ENCODE results near the gene EFS.

DNA sequence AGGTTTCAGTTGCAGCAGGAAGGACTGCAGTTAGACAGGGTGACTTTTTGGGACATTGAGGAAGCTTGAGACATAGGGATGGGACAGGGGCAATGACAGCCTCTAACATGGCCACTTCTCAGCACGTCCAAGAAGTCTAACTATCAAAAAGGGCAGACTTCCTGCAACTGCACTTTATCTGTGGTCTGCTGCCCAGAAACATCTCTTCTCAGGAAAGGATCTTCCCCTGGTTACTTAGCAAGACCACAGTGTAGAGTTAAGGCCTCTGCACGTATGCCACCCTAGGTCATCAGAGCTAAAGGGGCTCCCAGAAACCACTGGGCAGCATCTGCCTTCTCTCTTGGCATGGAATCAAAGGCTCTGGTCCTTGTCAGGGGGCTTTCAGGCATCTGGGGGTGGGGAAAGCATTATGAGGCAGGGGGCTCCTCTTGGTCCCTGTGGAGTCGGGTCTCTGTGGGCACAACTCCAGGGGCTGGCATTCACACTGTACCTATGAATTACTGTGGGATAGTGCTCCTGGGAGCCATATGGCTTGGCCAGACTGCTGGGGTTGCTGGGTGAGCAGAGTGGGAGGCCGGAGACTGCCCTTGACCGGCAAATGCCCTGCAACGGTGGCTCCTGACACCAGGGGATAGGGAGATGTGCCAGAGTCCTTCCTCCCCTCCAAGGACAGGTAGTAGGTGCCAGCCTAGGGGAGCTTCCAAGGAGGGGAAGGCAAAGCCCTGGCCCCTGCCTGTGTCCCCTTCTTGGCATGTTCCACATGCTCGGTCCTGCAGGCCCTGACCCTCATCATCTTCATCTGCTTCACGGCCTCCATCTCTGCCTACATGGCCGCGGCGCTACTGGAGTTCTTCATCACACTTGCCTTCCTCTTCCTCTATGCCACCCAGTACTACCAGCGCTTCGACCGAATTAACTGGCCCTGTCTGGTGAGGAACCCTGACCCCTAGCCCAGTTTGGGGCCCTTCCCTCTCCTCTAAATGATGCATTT lies 12.9 kb upstream of the EFS start:
- TF ChIP-seq ZNF146 (tag by site-specific recombination; IDR thresholded peaks at IDR 0.05) (no peak), ZNF10 (tag by site-specific recombination; IDR thresholded peaks at IDR 0.05) (no peak), ZNF174 (tag by site-specific recombination; IDR thresholded peaks at IDR 0.05) (no peak), OVOL3 (tag by site-specific recombination; IDR thresholded peaks at IDR 0.05) (no peak), ZNF843 (tag by site-specific recombination; IDR thresholded peaks at IDR 0.05) (no peak), SCRT1 (tag by site-specific recombination; IDR thresholded peaks at IDR 0.05; ENCODE audit: borderline replicate concordance) (no peak), KLF10 (tag by site-specific recombination; IDR thresholded peaks at IDR 0.05) (no peak), PBX3 (CRISPR knock-in tag; IDR thresholded peaks at IDR 0.05) (no peak)
- TF ChIP-seq, protein P1, sequence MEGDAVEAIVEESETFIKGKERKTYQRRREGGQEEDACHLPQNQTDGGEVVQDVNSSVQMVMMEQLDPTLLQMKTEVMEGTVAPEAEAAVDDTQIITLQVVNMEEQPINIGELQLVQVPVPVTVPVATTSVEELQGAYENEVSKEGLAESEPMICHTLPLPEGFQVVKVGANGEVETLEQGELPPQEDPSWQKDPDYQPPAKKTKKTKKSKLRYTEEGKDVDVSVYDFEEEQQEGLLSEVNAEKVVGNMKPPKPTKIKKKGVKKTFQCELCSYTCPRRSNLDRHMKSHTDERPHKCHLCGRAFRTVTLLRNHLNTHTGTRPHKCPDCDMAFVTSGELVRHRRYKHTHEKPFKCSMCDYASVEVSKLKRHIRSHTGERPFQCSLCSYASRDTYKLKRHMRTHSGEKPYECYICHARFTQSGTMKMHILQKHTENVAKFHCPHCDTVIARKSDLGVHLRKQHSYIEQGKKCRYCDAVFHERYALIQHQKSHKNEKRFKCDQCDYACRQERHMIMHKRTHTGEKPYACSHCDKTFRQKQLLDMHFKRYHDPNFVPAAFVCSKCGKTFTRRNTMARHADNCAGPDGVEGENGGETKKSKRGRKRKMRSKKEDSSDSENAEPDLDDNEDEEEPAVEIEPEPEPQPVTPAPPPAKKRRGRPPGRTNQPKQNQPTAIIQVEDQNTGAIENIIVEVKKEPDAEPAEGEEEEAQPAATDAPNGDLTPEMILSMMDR (tag by site-specific recombination; IDR thresholded peaks at IDR 0.05), result no peak
